Measurements from ENCODE around the gene ULK4.

The ULK4 gene

DNA sequence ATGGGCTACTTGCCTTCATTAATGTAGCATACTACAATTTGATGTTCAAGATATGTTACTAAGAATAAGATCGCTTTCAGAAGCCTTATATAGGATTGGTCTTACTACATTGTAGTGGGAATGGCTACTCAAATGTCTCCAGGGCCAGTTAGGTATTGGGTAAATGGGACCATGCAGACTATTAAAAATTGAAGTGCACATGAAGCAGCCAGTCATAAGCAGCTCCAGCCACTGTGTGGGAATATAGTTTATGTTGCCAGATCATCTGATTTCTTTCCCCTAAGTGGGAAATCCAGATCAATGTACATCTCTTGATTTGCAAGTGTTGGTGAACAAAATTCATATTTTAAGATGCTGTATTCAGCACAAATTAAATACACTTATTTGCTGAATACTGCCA lies 757.5 kb downstream of the ULK4 start:
- in situ Hi-C loops (cut with MboI; ENCODE audit: low sequenced_read_pairs) = no loop called here

DNA sequence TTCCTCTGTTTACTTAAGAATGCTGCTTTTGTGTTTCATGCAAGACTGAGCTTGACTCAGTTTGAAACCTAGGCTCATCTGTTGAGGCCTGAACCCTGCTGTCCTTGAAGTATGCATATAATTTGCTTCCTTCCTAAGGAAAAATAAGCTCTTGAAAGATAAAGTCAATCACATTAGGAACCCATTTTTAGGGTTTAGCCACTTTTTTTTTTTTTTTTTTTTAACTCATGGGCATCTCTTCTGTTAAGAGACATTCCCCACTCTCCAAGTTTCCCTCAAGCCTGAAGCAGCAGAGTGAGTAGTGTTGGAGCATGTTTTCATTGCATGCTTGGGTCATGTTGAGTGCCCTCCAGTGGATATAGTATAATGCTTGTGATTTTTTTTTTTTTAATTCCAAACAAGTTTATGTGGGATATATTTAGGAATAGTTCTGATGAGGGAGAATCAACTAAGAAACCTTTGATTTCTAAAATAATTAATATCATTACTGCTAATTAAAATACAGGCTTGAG lies 759.0 kb downstream of the ULK4 start:
- in situ Hi-C loops (cut with MboI; ENCODE audit: low sequenced_read_pairs) = no loop called here

DNA sequence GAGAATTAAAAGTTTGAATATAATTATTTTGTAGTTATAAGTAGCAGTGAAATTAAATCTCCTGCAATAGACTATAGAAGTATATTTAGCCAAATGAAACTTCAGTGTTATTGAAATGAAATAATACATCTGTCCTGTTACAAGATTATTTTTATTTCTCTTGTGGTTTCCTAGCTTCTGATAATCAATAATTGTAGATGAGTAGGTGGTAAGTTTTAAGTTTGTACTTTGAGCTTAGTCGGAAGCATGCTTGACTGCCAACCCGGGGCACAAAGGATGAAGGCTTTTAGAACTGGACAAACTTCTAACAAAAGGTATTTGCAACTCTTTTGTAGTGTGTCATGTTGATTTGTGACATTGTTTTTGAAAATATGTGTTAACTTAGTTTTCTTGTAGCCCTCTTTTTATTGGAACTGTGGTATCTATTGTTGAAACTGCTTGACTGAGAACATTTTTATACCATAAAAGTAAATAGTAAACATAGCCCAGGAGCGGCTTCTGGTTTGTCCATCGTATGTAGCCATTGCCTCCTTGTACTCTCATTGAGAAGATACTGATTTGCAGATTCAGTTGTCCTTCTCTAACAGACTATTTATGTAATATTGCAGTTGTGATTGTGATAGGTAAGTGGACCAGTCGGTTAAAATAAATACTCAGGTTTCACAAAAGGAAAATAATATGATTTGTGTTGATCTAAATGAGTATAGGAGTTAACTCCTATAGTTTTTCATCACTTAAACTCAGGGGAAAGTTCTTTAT lies 759.6 kb downstream of the ULK4 start:
- in situ Hi-C loops (cut with MboI; ENCODE audit: low sequenced_read_pairs) = no loop called here

DNA sequence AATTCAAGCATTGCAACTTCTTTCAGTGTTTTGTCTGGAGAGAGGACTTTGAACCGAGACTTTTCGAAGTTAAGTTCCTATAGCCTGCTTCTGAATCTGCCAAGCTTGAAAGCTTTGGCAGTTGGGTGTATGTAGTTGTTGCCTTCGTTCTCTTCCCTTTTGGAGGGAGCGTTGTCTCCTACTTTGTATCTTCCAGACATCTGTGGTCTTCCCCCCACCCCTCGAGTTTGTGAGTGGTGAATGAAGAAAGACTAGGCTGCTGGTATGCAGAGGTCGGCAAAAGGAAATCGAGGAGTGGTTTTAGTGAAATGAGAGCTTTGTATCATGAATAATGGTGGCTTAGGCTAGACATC lies 761.3 kb downstream of the ULK4 start:
- in situ Hi-C loops (cut with MboI; ENCODE audit: low sequenced_read_pairs) = no loop called here

DNA sequence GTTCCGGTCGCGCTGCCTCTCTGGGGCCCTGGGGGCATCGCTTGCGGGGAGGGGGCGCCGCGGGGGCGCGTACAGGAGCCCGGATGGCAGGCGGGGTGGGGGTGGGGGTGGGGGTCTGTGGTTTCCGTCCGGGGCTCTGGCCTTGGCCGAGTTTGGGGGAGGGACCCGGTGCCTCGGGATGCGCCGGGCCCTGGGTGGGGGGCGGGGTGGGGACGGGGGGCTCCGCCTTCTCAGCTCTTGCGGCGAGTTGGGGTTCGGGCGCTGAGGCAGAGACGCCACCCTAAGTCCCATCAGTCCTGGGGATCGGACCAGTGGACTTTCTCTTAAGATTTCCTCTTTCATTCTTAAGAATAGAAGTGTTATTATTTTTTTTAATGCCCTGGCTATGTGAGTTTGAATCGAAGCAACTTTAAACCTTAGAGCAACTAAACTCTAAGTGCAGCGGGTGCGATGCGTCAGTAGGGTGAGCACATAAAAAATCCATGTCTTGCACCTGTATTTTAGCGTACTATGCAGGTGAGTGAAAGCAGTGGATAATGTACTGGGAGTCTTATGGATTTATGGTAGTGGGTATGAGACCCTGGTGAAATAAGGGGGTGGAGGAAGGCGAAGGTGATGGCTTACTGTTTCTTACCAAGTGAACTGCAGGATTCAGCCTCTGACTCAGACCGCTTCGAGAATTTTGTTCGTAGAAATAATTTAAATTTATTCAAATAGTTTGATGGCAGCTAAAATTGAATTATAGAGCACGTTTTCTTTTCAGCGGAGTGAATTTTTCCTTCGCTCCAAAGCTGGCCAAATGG lies 761.8 kb downstream of the ULK4 start:
- in situ Hi-C loops (cut with MboI; ENCODE audit: low sequenced_read_pairs) = no loop called here

DNA sequence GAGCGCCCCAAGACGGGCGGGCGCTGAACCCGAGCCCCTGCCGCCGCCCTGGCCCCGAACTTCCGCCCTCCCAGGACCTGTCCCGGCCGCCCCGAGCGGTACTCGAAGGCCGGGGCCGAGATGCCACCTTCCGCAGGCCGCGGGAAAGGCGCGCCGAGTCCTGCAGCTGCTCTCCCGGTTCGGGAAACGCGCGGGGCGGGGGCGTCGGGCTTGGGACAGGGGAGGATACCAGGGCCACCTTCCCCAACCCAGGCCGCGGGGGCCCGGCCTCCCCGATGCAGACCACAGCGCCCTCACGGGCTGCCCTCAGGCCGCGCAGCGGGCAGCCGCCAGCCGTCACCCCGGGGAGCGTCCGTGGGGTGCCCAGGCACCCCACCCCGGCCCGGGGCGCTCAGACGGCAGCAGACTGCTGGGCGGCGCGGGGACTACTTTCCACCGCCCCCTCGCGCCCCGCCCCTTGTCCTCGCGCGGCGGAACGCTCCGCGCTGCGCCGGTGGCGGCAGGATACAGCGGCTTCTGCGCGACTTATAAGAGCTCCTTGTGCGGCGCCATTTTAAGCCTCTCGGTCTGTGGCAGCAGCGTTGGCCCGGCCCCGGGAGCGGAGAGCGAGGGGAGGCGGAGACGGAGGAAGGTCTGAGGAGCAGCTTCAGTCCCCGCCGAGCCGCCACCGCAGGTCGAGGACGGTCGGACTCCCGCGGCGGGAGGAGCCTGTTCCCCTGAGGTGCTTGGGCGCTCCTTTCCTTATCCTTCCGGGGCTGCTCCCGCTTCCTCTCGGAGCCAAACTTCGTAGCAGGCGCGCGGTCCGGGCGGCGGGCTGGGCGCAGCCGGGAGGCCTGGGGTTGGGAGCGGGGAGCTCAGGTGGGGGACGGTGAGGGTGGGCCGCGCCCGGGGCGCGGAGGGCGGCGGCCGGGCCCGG lies 762.7 kb downstream of the ULK4 start, which contains the start of gene CTNNB1:
CTNNB1 (plus strand) TSS at position 556 of the 916 bp plus-strand sequence. CDS start 24,564 bp downstream, outside the sequence.
- in situ Hi-C loops (cut with MboI; ENCODE audit: low sequenced_read_pairs) = no loop called here

DNA sequence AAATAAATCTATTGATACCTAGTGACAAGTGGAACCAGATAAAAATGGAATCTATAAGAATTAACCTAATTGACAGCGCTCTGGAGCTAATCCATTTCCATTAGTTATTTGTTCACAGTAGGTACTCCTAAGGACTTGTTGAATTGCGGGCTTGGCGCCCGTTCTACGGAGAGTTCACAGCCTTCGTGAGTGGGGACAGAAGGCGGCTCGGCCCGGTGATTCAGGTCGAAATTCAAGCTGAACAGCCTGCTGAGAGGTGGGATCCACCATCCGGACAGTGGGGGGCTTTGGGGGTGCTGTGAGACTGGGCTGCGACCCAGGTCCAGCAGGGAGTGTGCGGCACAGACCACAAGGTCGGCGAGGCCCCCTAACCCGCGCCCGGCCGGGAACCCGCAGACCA lies 763.4 kb downstream of the ULK4 start:
- in situ Hi-C loops (cut with MboI; ENCODE audit: low sequenced_read_pairs) = no loop called here

DNA sequence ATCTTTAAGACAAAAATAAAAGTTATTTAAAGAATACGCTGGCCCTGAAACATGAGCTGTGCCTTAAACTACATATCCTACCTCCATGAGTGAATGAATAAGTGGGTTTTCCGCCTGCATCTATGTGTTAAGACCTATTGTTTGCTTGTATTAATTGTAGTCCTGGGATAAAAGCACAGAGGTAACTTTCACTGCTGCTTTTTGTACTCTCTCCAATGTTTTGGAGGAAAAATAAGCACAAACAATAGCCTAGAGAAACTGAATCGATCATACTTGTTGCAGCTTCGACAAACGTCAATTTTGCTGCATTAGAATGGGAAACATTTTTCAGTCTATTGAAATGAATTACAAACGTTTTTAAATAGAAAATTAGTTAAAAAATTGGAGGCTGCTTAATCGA lies 763.9 kb downstream of the ULK4 start:
- in situ Hi-C loops (cut with MboI; ENCODE audit: low sequenced_read_pairs) = no loop called here

Measured in hTERT RPE-1 (cell line).